ENCODE results near the gene SLC9A1. TPM values are rescaled to one million over a fixed set of nuclear protein-coding genes. Genes with fewer than 3 reads are reported as not detected.

The SLC9A1 gene
- total RNA-seq, 1 experiment from 2014 or later: 21.7 TPM

GRCh38 chr1:27132147-27132546, 22.8 kb downstream of the SLC9A1 start:
- no peak for TF ChIP-seq ZBTB33 (IDR thresholded peaks at IDR 0.05; ENCODE audit: extremely low read depth, insufficient replicate concordance, low read length)
- intact Hi-C loops (cut with micrococcal nuclease): no loop called here
- H3K9ac ChIP-seq (ENCODE audit: low read length): no peak overlapping the region
- ChIA-PET POLR2A (no interaction called here), RAD21 (ENCODE audit: low non-redundant PET in 1 of 2, low total read pairs in 2 of 2, uncharacterized antibody in 2 of 2, unreplicated experiment in 2 of 2) (no interaction called here), CTCF (no interaction called here)
- 0 out of 2 replicates have a peak, but pooled peaks cover 2% of the 10 kb centered on the region for H3K79me2 ChIP-seq (ENCODE audit: insufficient read depth, low read length)
- BruUV-seq (replicated peaks): no TSS peak
- no peak overlapping the region for H3K27ac ChIP-seq (ENCODE audit: low read depth, low read length)
- H3K9me3 ChIP-seq (ENCODE audit: control insufficient read depth in 1 of 2, insufficient read depth in 1 of 2, low read depth in 1 of 2, low read length in 2 of 2): no peaks in the 10 kb centered on the region
- ATAC-seq (no peak), DNase-seq (ENCODE audit: low read depth, low spot score) (no peak)
- no peaks in the 10 kb centered on the region for H4K20me1 ChIP-seq (ENCODE audit: insufficient read depth)
- H3K4me3 ChIP-seq (replicated peaks in 1 of 2; ENCODE audit: low read depth in 1 of 2, low read length in 2 of 2): no peak overlapping the region
- peaks cover 0 to 3% of the 10 kb centered on the region in 2 experiments; a peak in 1 of 4 replicates for H3K36me3 ChIP-seq (ENCODE audit: control insufficient read depth in 1 of 2, insufficient read depth in 2 of 2, low read length in 2 of 2)
- no peak overlapping the region for H2AFZ ChIP-seq (ENCODE audit: low read depth, low read length, poor library complexity, severe bottlenecking)
- no peaks in the 10 kb centered on the region for H3K9me2 ChIP-seq (ENCODE audit: insufficient read depth)
- H3K4me2 ChIP-seq (ENCODE audit: low read length): no peak overlapping the region
- no peaks in the 10 kb centered on the region for H3K27me3 ChIP-seq (ENCODE audit: insufficient read depth, low read length)
- H3K4me1 ChIP-seq (ENCODE audit: control insufficient read depth in 1 of 2, insufficient read depth in 2 of 2, low read length in 2 of 2): no peaks in the 10 kb centered on the region

- Histone ChIP-seq H2AFZ (ENCODE audit: low read depth, low read length, poor library complexity, severe bottlenecking) (no peak overlapping the region), H3K4me3 (replicated peaks in 1 of 2; ENCODE audit: low read depth in 1 of 2, low read length in 2 of 2) (no peak overlapping the region), H3K4me1 (ENCODE audit: control insufficient read depth in 1 of 2, insufficient read depth in 2 of 2, low read length in 2 of 2) (no peaks in the 10 kb centered on the region), H3K9ac (ENCODE audit: low read length) (no peak overlapping the region), H3K27me3 (ENCODE audit: insufficient read depth, low read length) (no peaks in the 10 kb centered on the region), H3K9me3 (ENCODE audit: control insufficient read depth in 1 of 2, insufficient read depth in 1 of 2, low read depth in 1 of 2, low read length in 2 of 2) (no peaks in the 10 kb centered on the region), H4K20me1 (ENCODE audit: insufficient read depth) (no peaks in the 10 kb centered on the region), H3K79me2 (ENCODE audit: insufficient read depth, low read length) (0 out of 2 replicates have a peak, but pooled peaks cover 2% of the 10 kb centered on the region), H3K9me2 (ENCODE audit: insufficient read depth) (no peaks in the 10 kb centered on the region), H3K4me2 (ENCODE audit: low read length) (no peak overlapping the region), H3K27ac (ENCODE audit: low read depth, low read length) (no peak overlapping the region), H3K36me3 (ENCODE audit: control insufficient read depth in 1 of 2, insufficient read depth in 2 of 2, low read length in 2 of 2) (peaks cover 0 to 3% of the 10 kb centered on the region in 2 experiments; a peak in 1 of 4 replicates)
- ATAC-seq (no peak), DNase-seq (ENCODE audit: low read depth, low spot score) (no peak)
- no peak for TF ChIP-seq EZH2phosphoT487 (IDR thresholded peaks at IDR 0.05; ENCODE audit: borderline replicate concordance)
- TF ChIP-seq TCF7L2 (IDR thresholded peaks at IDR 0.05; ENCODE audit: borderline replicate concordance, extremely low read depth, insufficient read depth, insufficient read length): no peak
- no peak for TF ChIP-seq CTCF (IDR thresholded peaks at IDR 0.05 in 2 of 3, conservative IDR thresholded peaks at IDR 0.05 in 1 of 3; ENCODE audit: borderline replicate concordance in 1 of 3, insufficient read depth in 1 of 3, low read depth in 2 of 3, low read length in 2 of 3)
- TF ChIP-seq ZBTB33 (IDR thresholded peaks at IDR 0.05; ENCODE audit: extremely low read depth, insufficient replicate concordance, low read length): no peak
- no peak for TF ChIP-seq EGR1 (IDR thresholded peaks at IDR 0.05; ENCODE audit: low read depth)
- BruUV-seq (replicated peaks): no TSS peak
- intact Hi-C loops (cut with micrococcal nuclease): no loop called here
- ChIA-PET CTCF (no interaction called here), POLR2A (no interaction called here), RAD21 (ENCODE audit: low non-redundant PET in 1 of 2, low total read pairs in 2 of 2, uncharacterized antibody in 2 of 2, unreplicated experiment in 2 of 2) (no interaction called here)
Measured at GRCh38 chr1:27130798-27131197, 24.1 kb downstream of the SLC9A1 start.
